HepG2 (cell line): ENCODE results near the gene FGFR2. TPM values are rescaled to one million over a fixed set of nuclear protein-coding genes. Genes with fewer than 3 reads are reported as not detected.

ENCODE experiments used
- ATAC-seq: fragments of 200-7000 bp; cut with Tn5 transposase; 3 replicates; pipeline ENCODE4 v1.9.1; 2020; ENCODE audit warnings: mild to moderate bottlenecking, moderate library complexity
- BruUV-seq: library from RNA; stranded (reverse); fragments of 400-500 nt; replicated peaks from 2 replicates; lab custom pipeline; 2021; lab: Mats Ljungman, UMichigan
- CTCF ChIA-PET: fragments of 300-600 bp; formaldehyde crosslinking; extraction: SDS; loops from one replicate; lab custom pipeline; 2021; ENCODE audit warnings: low total read pairs, inconsistent platforms, low intra/inter-chr PET ratio; lab: Yijun Ruan, JAX
- POLR2A ChIA-PET: fragments of 350-600 bp; sonication (Branson Sonifier 250); formaldehyde crosslinking; loops from one replicate; lab custom pipeline; 2020; ENCODE audit warnings: antibody characterized with exemption, inconsistent platforms; lab: Yijun Ruan, JAX
- DNase-seq: peaks from one replicate; pipeline ENCODE4 v3.0.0-alpha.2; 2015; ENCODE audit warnings: low spot score
- FAIRE-seq: peaks from 3 replicates; lab custom pipeline; 2011; peaks lifted over from hg19 to GRCh38; lab: Jason Lieb, UNC
- H2AFZ ChIP-seq: one replicate; pipeline ENCODE4 v1.6.1; 2011; ENCODE audit warnings: low read length, inconsistent platforms
- H3K27ac ChIP-seq: fragments of 300-600 bp; 3 replicates; pipeline ENCODE4 v1.8.0; 2011; ENCODE audit warnings: mixed run types, mild to moderate bottlenecking, mixed read lengths, low read length, inconsistent platforms; ENCODE audit not compliant: insufficient read depth; ENCODE audit errors: extremely low read length
- H3K27me3 ChIP-seq, 2 experiments: fragments of 200-600 bp in 1 of 2; 2 replicates in 1 of 2; 3 replicates in 1 of 2; pipeline versions ENCODE4 v1.6.0 to v1.8.0; 2011; ENCODE audit warnings: low read length in 2 of 2, mild to moderate bottlenecking in 2 of 2, moderate library complexity in 2 of 2, inconsistent platforms in 1 of 2; ENCODE audit not compliant: insufficient read depth in 2 of 2, control insufficient read depth in 1 of 2
- H3K36me3 ChIP-seq, 2 experiments: fragments of 200-600 bp in 1 of 2; replicated peaks in 1 of 2; 2 replicates in 1 of 2; 3 replicates in 1 of 2; pipeline versions ENCODE4 v1.5.1 to v1.8.0; 2011; ENCODE audit warnings: low read length in 2 of 2, inconsistent platforms in 1 of 2; ENCODE audit not compliant: insufficient read depth in 2 of 2, control insufficient read depth in 1 of 2
- H3K4me1 ChIP-seq: 2 replicates; pipeline ENCODE4 v1.5.1; 2012; ENCODE audit warnings: low read length, inconsistent platforms; ENCODE audit not compliant: insufficient read depth
- H3K4me2 ChIP-seq: 2 replicates; pipeline ENCODE4 v1.6.0; 2011; ENCODE audit warnings: low read depth, low read length, inconsistent platforms
- H3K4me3 ChIP-seq, 3 experiments: fragments of 200-600 bp in 1 of 3; sonication (generic), shearing (Covaris generic) in 1 of 3; replicated peaks in 1 of 3; 2 replicates each; pipeline ENCODE4 v1.5.1; 2011 to 2016; ENCODE audit warnings: low read length in 3 of 3, inconsistent platforms in 2 of 3, low read depth in 2 of 3, mild to moderate bottlenecking in 2 of 3, control low read depth in 1 of 3, mixed read lengths in 1 of 3; ENCODE audit not compliant: insufficient read depth in 1 of 3
- H3K79me2 ChIP-seq: one replicate; pipeline ENCODE4 v1.6.1; 2011; ENCODE audit warnings: low read length, inconsistent platforms; ENCODE audit not compliant: insufficient read depth
- H3K9ac ChIP-seq: 2 replicates; pipeline ENCODE4 v1.6.0; 2011; ENCODE audit warnings: mild to moderate bottlenecking, low read depth, low read length, inconsistent platforms; ENCODE audit not compliant: insufficient read depth
- H3K9me3 ChIP-seq: 2 replicates; pipeline ENCODE4 v1.5.1; 2012; ENCODE audit warnings: mild to moderate bottlenecking, low read length
- H4K20me1 ChIP-seq: 2 replicates; pipeline ENCODE4 v1.6.0; 2011; ENCODE audit warnings: inconsistent platforms, mild to moderate bottlenecking, low read length, moderate library complexity; ENCODE audit not compliant: insufficient read depth
- POGK ChIP-seq: sonication (generic); formaldehyde crosslinking; conservative IDR thresholded peaks from 2 replicates; pipeline ENCODE4 v1.8.0; 2022; ENCODE audit warnings: mild to moderate bottlenecking, moderate library complexity, missing genetic modification reagents
- TBP ChIP-seq: sonication (generic); formaldehyde crosslinking; IDR thresholded peaks from 2 replicates; pipeline ENCODE4 v1.5.0; 2020; ENCODE audit warnings: missing genetic modification reagents
- WIZ ChIP-seq: sonication (generic); formaldehyde crosslinking; IDR thresholded peaks from 2 replicates; pipeline ENCODE4 v1.5.1; 2020; ENCODE audit warnings: mild to moderate bottlenecking, missing genetic modification reagents
- WGBS: methylation state at CpG from one replicate; pipeline ENCODE4 v1.1.6; 2017; ENCODE audit warnings: low lambda C conversion rate; 5-methylcytosine and 5-hydroxymethylcytosine counted together
- in situ Hi-C: cut with HindIII; loops from 2 replicates; pipeline ENCODE4 v1.10.0; 2017; ENCODE audit warnings: low pct_unique_long_range_greater_than_20kb; ENCODE audit not compliant: extremely low pct_ligation_motif_present
- intact Hi-C: fragments of 100-400 bp; cut with micrococcal nuclease; formaldehyde crosslinking; loops from one replicate; pipeline ENCODE4 v1.10.0; 2022; ENCODE audit not compliant: unreplicated experiment
- polyA plus RNA-seq, 8 experiments: library from polyadenylated mRNA; depleted of rRNA in 3 of 8; stranded (reverse) in 7 of 8; unstranded in 1 of 8; fragments of >200 nt; fragmentation: Illumina TruSeq in 4 of 8; extraction: Trizol in 4 of 8; gene quantifications; 2 replicates each; pipeline versions ENCODE4 v1.2.1 to v1.2.3, GENCODE V29; 2011 to 2016; ENCODE audit warnings: low read depth in 4 of 8, missing spikeins in 1 of 8, mixed read lengths in 1 of 8; ENCODE audit not compliant: insufficient read depth in 1 of 8
- total RNA-seq, 5 experiments: library from RNA; depleted of rRNA; stranded (reverse); fragments of >200 nt; fragmentation: Illumina TruSeq; extraction: Trizol; gene quantifications; 2 replicates each; pipeline ENCODE4 v1.2.3, GENCODE V29; 2016; ENCODE audit warnings: low read depth in 1 of 5
- TF ChIP-seq, protein P1 (sequence below): sonication (generic); formaldehyde crosslinking; IDR thresholded peaks from 2 replicates; pipeline ENCODE4 v1.4.0; 2020; ENCODE audit warnings: missing genetic modification reagents, mild to moderate bottlenecking, borderline replicate concordance

The FGFR2 gene
- total and polyA plus RNA-seq, 2 of the 13 experiments (the other 11 are each of a cell fraction or from before 2014, with no cell fraction given), result 1.6 to 2.6 TPM

GRCh38 chr10:121530481-121531075, 67.7 kb downstream of the FGFR2 start:
- Histone ChIP-seq H3K4me2 (peak overlapping the region; percentile 80), H3K27ac (peak overlapping the region; percentile 78)
- no peak for FAIRE-seq

More at GRCh38 chr10:121530481-121531075, 67.7 kb downstream of the FGFR2 start:
- ATAC-seq (no peak), DNase-seq (no peak)
- no peaks in the 10 kb centered on the region for H3K27me3 ChIP-seq
- POLR2A ChIA-PET, result interaction anchor here (1.4 kb wide), 1 partner anchor 487 kb away, joined by 3 read pairs; no protein-coding TSS in a partner anchor
- H3K4me1 ChIP-seq, result peaks cover 80% of the 10 kb centered on the region
- intact Hi-C loops (loop anchor here (1.0 to 2.0 kb wide), 2 partner anchors 7 to 66 kb away; no protein-coding TSS in a partner anchor), in situ Hi-C loops (no loop called here)
- H3K36me3 ChIP-seq, result no peaks in the 10 kb centered on the region
- H3K9ac ChIP-seq, result peak overlapping the region; percentile 51
- H2AFZ ChIP-seq, result no peak overlapping the region
- H3K4me3 ChIP-seq, result peak overlapping the region; percentile 29 to 58 (median 44); a peak in 5 of 6 replicates
- H3K9me3 ChIP-seq, result no peaks in the 10 kb centered on the region
- CTCF ChIA-PET, result no interaction called here
- WGBS, result 79% methylated on average over 7 of the region's 7 CpGs
- H3K79me2 ChIP-seq, result no peaks in the 10 kb centered on the region
- 0 out of 2 replicates have a peak, but pooled peaks have one; percentile 8 for TF ChIP-seq POGK
- no peak for TF ChIP-seq WIZ (CRISPR knock-in tag)
- no peak for TF ChIP-seq TBP (CRISPR knock-in tag)
- TF ChIP-seq, protein P1, sequence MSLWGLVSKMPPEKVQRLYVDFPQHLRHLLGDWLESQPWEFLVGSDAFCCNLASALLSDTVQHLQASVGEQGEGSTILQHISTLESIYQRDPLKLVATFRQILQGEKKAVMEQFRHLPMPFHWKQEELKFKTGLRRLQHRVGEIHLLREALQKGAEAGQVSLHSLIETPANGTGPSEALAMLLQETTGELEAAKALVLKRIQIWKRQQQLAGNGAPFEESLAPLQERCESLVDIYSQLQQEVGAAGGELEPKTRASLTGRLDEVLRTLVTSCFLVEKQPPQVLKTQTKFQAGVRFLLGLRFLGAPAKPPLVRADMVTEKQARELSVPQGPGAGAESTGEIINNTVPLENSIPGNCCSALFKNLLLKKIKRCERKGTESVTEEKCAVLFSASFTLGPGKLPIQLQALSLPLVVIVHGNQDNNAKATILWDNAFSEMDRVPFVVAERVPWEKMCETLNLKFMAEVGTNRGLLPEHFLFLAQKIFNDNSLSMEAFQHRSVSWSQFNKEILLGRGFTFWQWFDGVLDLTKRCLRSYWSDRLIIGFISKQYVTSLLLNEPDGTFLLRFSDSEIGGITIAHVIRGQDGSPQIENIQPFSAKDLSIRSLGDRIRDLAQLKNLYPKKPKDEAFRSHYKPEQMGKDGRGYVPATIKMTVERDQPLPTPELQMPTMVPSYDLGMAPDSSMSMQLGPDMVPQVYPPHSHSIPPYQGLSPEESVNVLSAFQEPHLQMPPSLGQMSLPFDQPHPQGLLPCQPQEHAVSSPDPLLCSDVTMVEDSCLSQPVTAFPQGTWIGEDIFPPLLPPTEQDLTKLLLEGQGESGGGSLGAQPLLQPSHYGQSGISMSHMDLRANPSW (CRISPR knock-in tag), result no peak
- no peaks in the 10 kb centered on the region for H4K20me1 ChIP-seq
- TSS peak; percentile 77 for BruUV-seq
